Transverse colon (tissue), 3 donors: ENCODE results near the gene MINDY3.

Experiments used
- POLR2A ChIP-seq: fragments of 450-650 bp; IDR thresholded peaks from one replicate; pipeline ENCODE4 v1.6.1; 2016; ENCODE audit warnings: antibody characterized with exemption, mild to moderate bottlenecking, moderate library complexity
- TF ChIP-seq, protein P1 (sequence below), 5 experiments: fragments of 200-600 bp in 3 of 5; fragments of 450-650 bp in 2 of 5; sonication (generic) in 3 of 5; IDR thresholded peaks; 1 replicate in 2 of 5; 2 replicates in 3 of 5; pipeline ENCODE4 v1.5.1; 2016 to 2017; ENCODE audit warnings: antibody characterized with exemption in 5 of 5, inconsistent platforms in 3 of 5, mild to moderate bottlenecking in 2 of 5, moderate library complexity in 1 of 5

DNA sequence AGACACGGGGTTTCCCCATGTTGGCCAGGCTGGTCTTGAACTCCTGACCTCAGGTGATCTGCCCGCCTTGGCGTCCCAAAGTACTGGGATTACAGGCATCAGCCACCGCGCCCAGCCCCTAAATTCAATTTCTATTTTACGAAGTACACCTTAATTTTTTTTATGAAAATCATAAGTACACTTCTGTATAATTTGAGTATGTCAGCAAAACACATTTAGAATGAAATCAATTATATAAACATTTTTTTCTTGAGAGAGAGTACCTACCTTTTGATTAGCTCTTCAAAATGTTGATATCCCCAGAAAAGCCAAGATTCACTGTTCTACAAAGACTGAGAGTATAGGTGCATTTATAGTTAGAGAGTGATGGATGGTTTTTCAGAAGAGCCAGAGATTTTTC lies 120.0 kb downstream of the MINDY3 start:
- TF ChIP-seq POLR2A = no peak
- TF ChIP-seq, protein P1, sequence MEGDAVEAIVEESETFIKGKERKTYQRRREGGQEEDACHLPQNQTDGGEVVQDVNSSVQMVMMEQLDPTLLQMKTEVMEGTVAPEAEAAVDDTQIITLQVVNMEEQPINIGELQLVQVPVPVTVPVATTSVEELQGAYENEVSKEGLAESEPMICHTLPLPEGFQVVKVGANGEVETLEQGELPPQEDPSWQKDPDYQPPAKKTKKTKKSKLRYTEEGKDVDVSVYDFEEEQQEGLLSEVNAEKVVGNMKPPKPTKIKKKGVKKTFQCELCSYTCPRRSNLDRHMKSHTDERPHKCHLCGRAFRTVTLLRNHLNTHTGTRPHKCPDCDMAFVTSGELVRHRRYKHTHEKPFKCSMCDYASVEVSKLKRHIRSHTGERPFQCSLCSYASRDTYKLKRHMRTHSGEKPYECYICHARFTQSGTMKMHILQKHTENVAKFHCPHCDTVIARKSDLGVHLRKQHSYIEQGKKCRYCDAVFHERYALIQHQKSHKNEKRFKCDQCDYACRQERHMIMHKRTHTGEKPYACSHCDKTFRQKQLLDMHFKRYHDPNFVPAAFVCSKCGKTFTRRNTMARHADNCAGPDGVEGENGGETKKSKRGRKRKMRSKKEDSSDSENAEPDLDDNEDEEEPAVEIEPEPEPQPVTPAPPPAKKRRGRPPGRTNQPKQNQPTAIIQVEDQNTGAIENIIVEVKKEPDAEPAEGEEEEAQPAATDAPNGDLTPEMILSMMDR (IDR thresholded peaks at IDR 0.05) = no peak
